CD4-positive, alpha-beta memory T cell (primary cell): ENCODE results near the gene LIM2. TPM values are rescaled to one million over a fixed set of nuclear protein-coding genes. Genes with fewer than 3 reads are reported as not detected.
A peak's percentile ranks its signal among the peaks of the same experiment; 100 is the strongest.

Source experiments
- CTCF ChIA-PET: fragments of 350-600 bp; sonication (Branson Sonifier 250); formaldehyde crosslinking; loops from one replicate; lab custom pipeline; 2021; ENCODE audit warnings: inconsistent platforms; ENCODE audit not compliant: partially characterized antibody; lab: Charles Lee
- POLR2A ChIA-PET: fragments of 350-600 bp; sonication (Branson Sonifier 250); formaldehyde crosslinking; loops from one replicate; lab custom pipeline; 2021; ENCODE audit not compliant: partially characterized antibody; lab: Charles Lee
- DNase-seq, 5 donors: peaks; one replicate each; pipeline versions ENCODE4 v3.0.0 to v3.0.0-alpha.2; 2020 to 2022; ENCODE audit warnings: mixed read lengths in 1 of 5
- H3K27ac ChIP-seq: one replicate; pipeline ENCODE4 v1.7.0; 2013; ENCODE audit warnings: low read depth, low read length
- H3K27me3 ChIP-seq: 2 replicates; pipeline ENCODE4 v1.7.0; 2013; ENCODE audit warnings: mild to moderate bottlenecking, low read length, moderate library complexity; ENCODE audit not compliant: insufficient read depth
- H3K36me3 ChIP-seq: 2 replicates; pipeline ENCODE4 v1.7.0; 2013; ENCODE audit warnings: mild to moderate bottlenecking, low read length, moderate library complexity; ENCODE audit not compliant: insufficient read depth
- H3K4me1 ChIP-seq: 2 replicates; pipeline ENCODE4 v1.7.0; 2013; ENCODE audit warnings: mild to moderate bottlenecking, low read length, moderate library complexity; ENCODE audit not compliant: insufficient read depth
- H3K4me3 ChIP-seq, 2 donors: one replicate each; pipeline ENCODE4 v1.7.0; 2013; ENCODE audit warnings: low read length in 2 of 2, mild to moderate bottlenecking in 1 of 2
- H3K9me3 ChIP-seq, 2 donors: one replicate each; pipeline ENCODE4 v1.7.0; 2013; ENCODE audit warnings: low read length in 2 of 2, control low read depth in 1 of 2; ENCODE audit not compliant: control insufficient read depth in 1 of 2
- H3K27ac Mint-ChIP-seq, 7 donors: one replicate each; pipeline ENCODE4 v1.8.0; 2020 to 2021; ENCODE audit warnings: mixed read lengths in 7 of 7, mild to moderate bottlenecking in 6 of 7, inconsistent platforms in 3 of 7, moderate library complexity in 3 of 7
- H3K27me3 Mint-ChIP-seq, 2 donors: one replicate each; pipeline ENCODE4 v1.8.0; 2020 to 2021; ENCODE audit warnings: mixed read lengths in 2 of 2
- H3K36me3 Mint-ChIP-seq, 2 donors: one replicate each; pipeline ENCODE4 v1.8.0; 2020 to 2021; ENCODE audit warnings: mixed read lengths in 2 of 2, inconsistent platforms in 1 of 2, mild to moderate bottlenecking in 1 of 2
- H3K4me1 Mint-ChIP-seq, 4 donors: one replicate each; pipeline ENCODE4 v1.8.0; 2020 to 2021; ENCODE audit warnings: mixed read lengths in 4 of 4, mild to moderate bottlenecking in 1 of 4
- H3K4me3 Mint-ChIP-seq, 8 donors: one replicate each; pipeline ENCODE4 v1.8.0; 2020 to 2021; ENCODE audit warnings: mixed read lengths in 8 of 8, mild to moderate bottlenecking in 7 of 8, moderate library complexity in 6 of 8, inconsistent platforms in 3 of 8
- H3K9me3 Mint-ChIP-seq, 8 donors: one replicate each; pipeline ENCODE4 v1.8.0; 2020 to 2021; ENCODE audit warnings: mixed read lengths in 8 of 8, mild to moderate bottlenecking in 5 of 8, inconsistent platforms in 3 of 8, moderate library complexity in 1 of 8
- intact Hi-C: fragments of 100-400 bp; cut with micrococcal nuclease; formaldehyde crosslinking; loops from one replicate; pipeline ENCODE4 v1.15.1; 2023
- polyA plus RNA-seq, 2 donors: library from polyadenylated mRNA; unstranded; fragments of 300-500 nt; fragmentation: Illumina TruSeq; gene quantifications; one replicate each; pipeline ENCODE4 v1.2.3, GENCODE V29; 2021
- total RNA-seq, 2 experiments: library from RNA; stranded (reverse); gene quantifications; one replicate each; pipeline ENCODE4 v1.2.3, GENCODE V29; 2021

LIM2 gene
- total and polyA plus RNA-seq, 4 experiments from 2014 or later, result not detected

DNA sequence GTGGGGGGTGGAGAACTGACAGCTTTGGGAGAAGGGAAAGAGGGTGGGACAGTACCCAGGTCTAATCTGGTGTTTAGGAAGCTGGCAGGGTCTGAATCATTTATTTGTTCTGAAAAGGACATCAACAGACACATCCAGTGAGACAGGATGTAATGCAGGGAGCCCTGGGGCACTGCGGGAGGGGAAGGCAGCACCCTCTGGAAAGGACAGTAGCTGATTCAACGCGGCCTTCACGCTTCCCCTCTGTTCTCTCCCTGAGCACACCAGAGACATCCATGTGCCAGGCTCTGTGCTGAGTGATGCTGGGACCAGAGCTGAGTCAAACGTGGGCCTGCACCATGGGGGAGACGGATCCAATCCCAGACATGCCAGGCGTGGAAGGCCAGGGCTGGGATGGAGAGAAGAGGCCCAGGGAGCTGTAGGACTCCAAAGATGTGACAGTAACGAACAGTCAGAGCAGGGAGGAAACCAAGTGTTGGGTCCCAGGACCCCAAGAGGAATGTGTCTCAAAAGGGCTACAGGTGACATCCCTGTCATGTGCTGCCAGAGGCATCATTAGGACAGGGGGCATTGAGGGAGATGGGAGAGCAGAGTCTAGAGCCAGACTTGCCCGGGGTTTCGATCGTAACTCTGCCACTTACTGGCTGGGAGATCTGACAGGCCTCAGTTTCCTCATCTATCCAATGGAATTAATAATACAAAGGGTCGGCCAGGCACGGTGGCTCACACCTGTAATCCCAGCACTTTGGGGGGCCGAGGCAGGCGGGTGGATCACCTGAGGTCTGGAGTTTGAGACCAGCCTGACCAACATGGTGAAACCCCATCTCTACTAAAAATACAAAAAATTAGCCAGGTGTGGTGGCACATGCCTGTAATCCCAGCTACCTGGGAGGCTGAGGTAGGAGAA lies 23.3 kb downstream of the LIM2 start:
- Mint-ChIP-seq H3K4me1 (peaks cover 30 to 68% (median 49%) of the 10 kb centered on the region in 4 donors), H3K27ac (peak overlapping the region in 5 of 7 donors; percentile 12 to 89 (median 77)), H3K36me3 (peaks cover 0 to 17% of the 10 kb centered on the region in 2 donors), H3K27me3 (no peaks in the 10 kb centered on the region), H3K4me3 (peak overlapping the region; percentile 15 to 78 (median 58)), H3K9me3 (no peaks in the 10 kb centered on the region)
- H3K27ac ChIP-seq, result no peak overlapping the region
- no peaks in the 10 kb centered on the region for H3K9me3 ChIP-seq
- intact Hi-C loops, result loop anchor here (5.0 kb wide), 1 partner anchor 338 kb away; no protein-coding TSS in a partner anchor
- no peak overlapping the region for H3K4me3 ChIP-seq
- POLR2A ChIA-PET, result interaction anchor here (1.3 kb wide), 1 partner anchor 30 kb away, joined by 4 read pairs; no protein-coding TSS in a partner anchor
- H3K36me3 ChIP-seq, result no peaks in the 10 kb centered on the region
- no peak for DNase-seq
- CTCF ChIA-PET, result interaction anchor here (1.1 kb wide), 1 partner anchor 24 kb away, joined by 4 read pairs; no protein-coding TSS in a partner anchor
- peaks cover 50% of the 10 kb centered on the region for H3K4me1 ChIP-seq
- no peaks in the 10 kb centered on the region for H3K27me3 ChIP-seq

DNA sequence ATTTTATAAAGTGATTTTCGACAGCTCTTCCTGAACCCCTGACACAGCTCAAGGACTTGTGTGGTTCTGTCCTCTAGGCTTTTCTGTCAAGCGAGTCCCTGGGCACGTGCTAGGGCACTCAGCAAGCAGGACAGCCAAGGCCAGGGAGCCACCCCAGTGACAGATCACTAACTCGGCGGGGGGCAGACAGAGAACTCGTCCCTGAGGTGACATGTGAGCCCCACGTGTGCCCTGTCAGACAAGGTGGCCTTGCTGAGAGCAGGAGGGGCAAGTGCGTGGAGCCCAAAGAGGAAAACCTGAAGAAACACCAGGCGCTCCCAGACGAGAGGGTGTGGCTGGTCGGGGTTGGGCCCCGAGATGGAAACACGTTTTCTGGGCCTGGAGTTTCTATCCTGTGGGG lies 26.5 kb downstream of the LIM2 start:
- H3K27ac Mint-ChIP-seq, result no peak overlapping the region
- ChIA-PET CTCF (no interaction called here), POLR2A (no interaction called here)
- H3K27me3 ChIP-seq, result no peaks in the 10 kb centered on the region
- no peak overlapping the region for H3K4me3 ChIP-seq
- peaks cover 33% of the 10 kb centered on the region for H3K4me1 ChIP-seq
- no peaks in the 10 kb centered on the region for H3K36me3 ChIP-seq
- H3K4me1 Mint-ChIP-seq, result peaks cover 22 to 48% (median 36%) of the 10 kb centered on the region in 4 donors
- H3K9me3 ChIP-seq, result no peaks in the 10 kb centered on the region
- H3K4me3 Mint-ChIP-seq, result no peak overlapping the region
- no peak for DNase-seq
- intact Hi-C loops, result no loop called here
- peaks cover 0 to 8% of the 10 kb centered on the region in 2 donors for H3K36me3 Mint-ChIP-seq
- H3K9me3 Mint-ChIP-seq, result no peaks in the 10 kb centered on the region
- no peaks in the 10 kb centered on the region for H3K27me3 Mint-ChIP-seq
- H3K27ac ChIP-seq, result no peak overlapping the region

DNA sequence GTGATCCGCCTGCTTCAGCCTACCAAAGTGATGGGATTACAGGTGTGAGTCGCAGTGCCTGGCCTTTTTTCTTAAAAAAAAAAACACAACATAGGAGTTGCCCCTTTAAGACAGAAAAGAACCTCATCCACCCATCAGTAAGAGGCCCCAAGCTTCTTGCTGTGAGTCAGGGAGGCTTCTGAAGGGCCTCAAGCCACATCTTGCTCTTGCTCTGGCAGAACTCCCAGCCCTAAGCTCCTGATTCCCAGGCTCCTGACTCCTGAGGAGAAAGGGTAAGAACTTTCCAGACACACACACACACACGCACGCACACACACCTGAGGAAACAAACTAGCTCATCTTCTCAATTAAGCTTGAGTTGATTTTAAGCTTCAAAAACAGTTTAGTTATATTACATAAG lies 28.5 kb downstream of the LIM2 start:
- Mint-ChIP-seq H3K27ac (peak overlapping the region in 2 of 7 donors; percentile 66 to 69), H3K27me3 (no peaks in the 10 kb centered on the region), H3K4me1 (peaks cover 24 to 50% (median 35%) of the 10 kb centered on the region in 4 donors), H3K36me3 (peaks cover 0 to 3% of the 10 kb centered on the region in 2 donors), H3K9me3 (no peaks in the 10 kb centered on the region), H3K4me3 (no peak overlapping the region)
- Histone ChIP-seq H3K36me3 (no peaks in the 10 kb centered on the region), H3K4me1 (peaks cover 28% of the 10 kb centered on the region), H3K27ac (no peak overlapping the region), H3K9me3 (no peaks in the 10 kb centered on the region), H3K27me3 (no peaks in the 10 kb centered on the region), H3K4me3 (no peak overlapping the region)
- intact Hi-C loops, result no loop called here
- no peak for DNase-seq
- ChIA-PET CTCF (interaction anchor here (0.7 to 1.9 kb wide), 2 partner anchors 20 to 21 kb away, joined by 3 to 6 read pairs; no protein-coding TSS in a partner anchor), POLR2A (interaction anchor here (0.7 kb wide), 1 partner anchor 9 kb away, joined by 4 read pairs; the partner anchor contains the start of gene CLDND2)

DNA sequence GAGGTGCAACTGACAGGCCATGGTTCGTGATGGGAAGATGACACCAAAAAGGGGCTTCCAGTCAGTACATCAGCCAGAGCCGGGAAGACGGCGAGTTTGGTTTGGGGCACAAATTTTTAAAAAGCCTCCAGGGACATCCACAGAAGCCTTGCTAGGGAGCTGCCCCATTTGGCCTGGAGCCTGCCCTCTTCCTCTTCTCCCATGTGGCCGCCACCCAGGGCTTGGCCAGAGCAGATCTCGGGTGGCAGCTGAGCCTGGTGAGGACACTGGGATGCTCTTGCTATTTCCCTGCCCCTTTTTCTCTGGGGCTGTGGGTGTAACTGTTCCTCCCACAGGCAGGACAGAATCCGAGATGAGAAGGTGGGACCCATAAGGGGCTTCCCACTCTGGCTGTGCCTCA lies 29.8 kb downstream of the LIM2 start:
- Histone ChIP-seq H3K27me3 (no peaks in the 10 kb centered on the region), H3K27ac (no peak overlapping the region), H3K36me3 (no peaks in the 10 kb centered on the region), H3K4me1 (peaks cover 22% of the 10 kb centered on the region), H3K9me3 (no peaks in the 10 kb centered on the region), H3K4me3 (no peak overlapping the region)
- Mint-ChIP-seq H3K27ac (peak overlapping the region in 2 of 7 donors; percentile 15 to 24), H3K9me3 (no peaks in the 10 kb centered on the region), H3K27me3 (no peaks in the 10 kb centered on the region), H3K36me3 (peaks cover 0 to 3% of the 10 kb centered on the region in 2 donors), H3K4me3 (no peak overlapping the region), H3K4me1 (peaks cover 19 to 40% (median 25%) of the 10 kb centered on the region in 4 donors)
- CTCF ChIA-PET, result interaction anchor here (1.9 kb wide), 1 partner anchor 20 kb away, joined by 6 read pairs; no protein-coding TSS in a partner anchor
- intact Hi-C loops, result no loop called here
- POLR2A ChIA-PET, result no interaction called here
- no peak for DNase-seq

DNA sequence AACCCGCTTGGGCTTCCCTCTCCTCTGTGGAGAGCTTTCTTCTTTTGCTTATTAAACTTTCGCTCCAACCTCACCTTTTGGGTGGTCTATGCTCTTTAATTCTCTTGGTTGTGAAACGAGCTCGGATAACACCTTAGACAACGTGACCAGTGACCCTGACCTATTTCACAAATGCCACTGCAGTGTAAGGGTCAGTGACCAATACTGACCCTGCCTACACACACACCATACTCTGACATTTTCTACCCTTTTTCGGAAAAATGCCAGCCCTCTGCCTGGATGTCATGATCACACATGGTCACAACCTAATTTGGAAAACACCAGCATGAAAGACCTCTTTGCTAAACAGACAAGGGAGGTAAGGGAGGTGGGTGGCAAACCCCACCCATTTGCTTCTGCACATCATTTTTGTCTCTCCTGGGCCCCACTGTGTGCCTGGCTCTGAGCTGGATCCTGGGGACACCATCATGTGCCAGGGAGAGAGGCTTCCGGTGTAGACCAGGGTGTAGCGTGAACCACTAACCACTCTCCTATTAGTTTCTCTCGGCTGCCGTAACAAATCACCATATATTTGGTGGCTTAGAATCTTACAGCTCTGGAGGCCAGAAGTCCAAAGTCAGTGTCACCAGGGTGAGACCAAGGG lies 31.5 kb downstream of the LIM2 start:
- Mint-ChIP-seq H3K4me1 (peaks cover 15 to 27% (median 19%) of the 10 kb centered on the region in 4 donors), H3K4me3 (no peak overlapping the region), H3K36me3 (peaks cover 9 to 13% of the 10 kb centered on the region in 2 donors), H3K27me3 (no peaks in the 10 kb centered on the region), H3K27ac (peak overlapping the region in 3 of 7 donors; percentile 4 to 12 (median 11)), H3K9me3 (no peaks in the 10 kb centered on the region)
- DNase-seq, result no peak
- Histone ChIP-seq H3K4me1 (peaks cover 11% of the 10 kb centered on the region), H3K9me3 (no peaks in the 10 kb centered on the region), H3K27me3 (no peaks in the 10 kb centered on the region), H3K4me3 (no peak overlapping the region), H3K27ac (no peak overlapping the region), H3K36me3 (no peaks in the 10 kb centered on the region)
- POLR2A ChIA-PET, result interaction anchor here (1.0 kb wide), 1 partner anchor 9 kb away, joined by 3 read pairs; the partner anchor contains the start of gene ETFB
- CTCF ChIA-PET, result no interaction called here
- intact Hi-C loops, result no loop called here

GRCh38 chr19:51354742-51355148 lies 33.0 kb downstream of the LIM2 start:
- DNase-seq, result peak in 4 of 5 donors; percentile 29 to 65 (median 49)
- ChIA-PET POLR2A (interaction anchor here (0.9 kb wide), 1 partner anchor 13 kb away, joined by 4 read pairs; no protein-coding TSS in a partner anchor), CTCF (interaction anchor here (1.1 to 1.3 kb wide), 3 partner anchors 11 to 118 kb away, joined by 3 read pairs; no protein-coding TSS in a partner anchor)
- no peaks in the 10 kb centered on the region for H3K36me3 ChIP-seq
- H3K4me1 ChIP-seq, result peaks cover 11% of the 10 kb centered on the region
- Mint-ChIP-seq H3K27ac (peak overlapping the region in 6 of 7 donors; percentile 17 to 89 (median 84)), H3K4me1 (peaks cover 15 to 22% (median 18%) of the 10 kb centered on the region in 4 donors), H3K36me3 (peaks cover 13 to 20% of the 10 kb centered on the region in 2 donors), H3K9me3 (no peaks in the 10 kb centered on the region), H3K27me3 (no peaks in the 10 kb centered on the region), H3K4me3 (peak overlapping the region in 6 of 8 donors; percentile 26 to 72 (median 54))
- H3K9me3 ChIP-seq, result no peaks in the 10 kb centered on the region
- intact Hi-C loops, result no loop called here
- H3K4me3 ChIP-seq, result no peak overlapping the region
- no peak overlapping the region for H3K27ac ChIP-seq
- no peaks in the 10 kb centered on the region for H3K27me3 ChIP-seq
